ENCODE measurements around the gene AGBL5.
"Not testable (repeated sequence)": the region's sequence is repeated elsewhere in the genome, so short reads cannot be mapped to it uniquely, and the experiment has no call there.

GRCh38 chr2:27119330-27119670 lies 67.8 kb downstream of the AGBL5 start:
- TF ChIP-seq CTCF (conservative IDR thresholded peaks at IDR 0.05; ENCODE audit: low read length); EZH2phosphoT487 (IDR thresholded peaks at IDR 0.05; ENCODE audit: borderline replicate concordance, low read depth, low read length): not testable (repeated sequence)

Data from OCI-LY7 (cell line).